Effector memory CD8-positive, alpha-beta T cell (primary cell): ENCODE results near the gene ST6GALNAC1.
A peak's percentile ranks its signal among the peaks of the same experiment; 100 is the strongest.

Source experiments
- ATAC-seq: fragments of 150-1000 bp; cut with Tn5 transposase; replicated peaks from 2 replicates; pipeline ENCODE4 v1.10.0; 2021; ENCODE audit warnings: mild to moderate bottlenecking, moderate library complexity
- DNase-seq, 3 experiments: peaks; one replicate each; pipeline ENCODE4 v3.0.0; 2021
- H3K27ac Mint-ChIP-seq, 2 donors: one replicate each; pipeline ENCODE4 v1.8.0; 2022; ENCODE audit warnings: mild to moderate bottlenecking in 2 of 2, mixed read lengths in 2 of 2, moderate library complexity in 2 of 2
- H3K27me3 Mint-ChIP-seq, 2 donors: one replicate each; pipeline ENCODE4 v1.8.0; 2022; ENCODE audit warnings: mixed read lengths in 2 of 2
- H3K36me3 Mint-ChIP-seq: one replicate; pipeline ENCODE4 v1.8.0; 2022; ENCODE audit warnings: mild to moderate bottlenecking, moderate library complexity, mixed read lengths; ENCODE audit not compliant: insufficient read depth
- H3K4me1 Mint-ChIP-seq, 2 donors: one replicate each; pipeline ENCODE4 v1.8.0; 2022; ENCODE audit warnings: low read depth in 2 of 2, mixed read lengths in 2 of 2
- H3K4me3 Mint-ChIP-seq, 2 donors: one replicate each; pipeline ENCODE4 v1.8.0; 2022; ENCODE audit warnings: mild to moderate bottlenecking in 2 of 2, mixed read lengths in 2 of 2, moderate library complexity in 2 of 2
- H3K9me3 Mint-ChIP-seq, 2 donors: one replicate each; pipeline ENCODE4 v1.8.0; 2022; ENCODE audit warnings: mixed read lengths in 2 of 2

ST6GALNAC1 gene

GRCh38 chr17:76671123-76671911 is 27.8 kb upstream of the ST6GALNAC1 start:
- H3K36me3 Mint-ChIP-seq: peaks cover 16% of the 10 kb centered on the region
- H3K4me1 Mint-ChIP-seq: peaks cover 17 to 23% of the 10 kb centered on the region in 2 donors
- ATAC-seq (peak; percentile 98), DNase-seq (peak; percentile 97 to 99 (median 98))
- H3K9me3 Mint-ChIP-seq: no peaks in the 10 kb centered on the region
- H3K27me3 Mint-ChIP-seq: peaks cover 0 to 10% of the 10 kb centered on the region in 2 donors
- H3K27ac Mint-ChIP-seq: peak overlapping the region; percentile 92 to 96
- peak overlapping the region; percentile 86 to 90 for H3K4me3 Mint-ChIP-seq

GRCh38 chr17:76670718-76671122 is 27.2 kb upstream of the ST6GALNAC1 start:
- Mint-ChIP-seq H3K4me1 (peaks cover 17 to 23% of the 10 kb centered on the region in 2 donors), H3K4me3 (peak overlapping the region; percentile 86 to 90), H3K9me3 (no peaks in the 10 kb centered on the region), H3K27me3 (peaks cover 3 to 10% of the 10 kb centered on the region in 2 donors), H3K36me3 (peaks cover 16% of the 10 kb centered on the region), H3K27ac (peak overlapping the region; percentile 92 to 96)
- DNase-seq: no peak
- ATAC-seq: no peak

DNA sequence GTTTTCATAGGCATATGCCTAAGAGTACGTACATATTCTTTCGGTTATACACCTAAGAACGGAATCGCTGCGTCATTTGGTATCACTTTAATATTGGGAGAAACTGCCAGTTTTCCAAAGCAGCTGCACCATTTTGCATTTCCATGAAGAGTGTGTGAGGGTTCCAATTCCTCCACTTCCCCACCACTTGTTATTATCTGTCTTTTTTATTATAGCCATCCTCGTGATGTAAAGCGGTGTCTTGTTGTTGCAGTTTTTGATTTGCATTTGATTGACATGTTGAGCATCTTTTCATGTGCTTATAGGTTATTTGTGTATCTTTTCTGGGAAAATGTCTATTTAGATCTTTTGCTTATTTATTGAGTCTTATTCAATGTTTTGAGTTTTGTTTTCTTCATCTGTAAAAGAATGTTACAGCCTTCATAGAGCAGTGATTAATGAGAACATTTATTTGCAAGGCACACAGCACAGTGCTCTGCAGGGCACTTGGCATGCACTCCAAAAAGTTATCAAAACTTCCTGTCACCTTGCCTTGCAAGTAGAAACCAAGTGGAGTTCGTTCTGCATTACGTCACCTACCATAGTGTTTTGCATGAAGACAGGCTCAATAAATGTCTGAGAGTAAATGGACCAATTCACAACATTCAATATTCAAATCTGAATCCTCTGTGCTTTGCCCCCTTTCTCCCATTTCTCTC is 26.6 kb upstream of the ST6GALNAC1 start:
- peak overlapping the region; percentile 92 to 96 for H3K27ac Mint-ChIP-seq
- peaks cover 16% of the 10 kb centered on the region for H3K36me3 Mint-ChIP-seq
- H3K27me3 Mint-ChIP-seq: peaks cover 5 to 10% of the 10 kb centered on the region in 2 donors
- no peak for DNase-seq
- no peak for ATAC-seq
- peaks cover 17 to 23% of the 10 kb centered on the region in 2 donors for H3K4me1 Mint-ChIP-seq
- H3K4me3 Mint-ChIP-seq: peak overlapping the region; percentile 86 to 90
- H3K9me3 Mint-ChIP-seq: no peaks in the 10 kb centered on the region

- Mint-ChIP-seq H3K4me1 (peaks cover 17 to 23% of the 10 kb centered on the region in 2 donors), H3K27ac (no peak overlapping the region), H3K27me3 (peaks cover 5 to 10% of the 10 kb centered on the region in 2 donors), H3K36me3 (peaks cover 16% of the 10 kb centered on the region), H3K4me3 (no peak overlapping the region), H3K9me3 (no peaks in the 10 kb centered on the region)
- ATAC-seq: no peak
- DNase-seq: no peak
Observed at GRCh38 chr17:76667786-76668453, 24.4 kb upstream of the ST6GALNAC1 start.

GRCh38 chr17:76667491-76667755 is 23.9 kb upstream of the ST6GALNAC1 start:
- H3K4me1 Mint-ChIP-seq: peaks cover 15 to 20% of the 10 kb centered on the region in 2 donors

GRCh38 chr17:76660656-76661042 is 17.1 kb upstream of the ST6GALNAC1 start:
- peaks cover 26 to 31% of the 10 kb centered on the region in 2 donors for H3K4me1 Mint-ChIP-seq

More at GRCh38 chr17:76667491-76667755, 23.9 kb upstream of the ST6GALNAC1 start:
- no peak overlapping the region for H3K4me3 Mint-ChIP-seq
- ATAC-seq (no peak), DNase-seq (no peak)
- peaks cover 5 to 10% of the 10 kb centered on the region in 2 donors for H3K27me3 Mint-ChIP-seq
- H3K9me3 Mint-ChIP-seq: no peaks in the 10 kb centered on the region
- no peak overlapping the region for H3K27ac Mint-ChIP-seq
- peaks cover 15% of the 10 kb centered on the region for H3K36me3 Mint-ChIP-seq

GRCh38 chr17:76659928-76660655 is 16.5 kb upstream of the ST6GALNAC1 start:
- Mint-ChIP-seq H3K4me3 (peak overlapping the region; percentile 76 to 79), H3K4me1 (peaks cover 26 to 31% of the 10 kb centered on the region in 2 donors), H3K27me3 (no peaks in the 10 kb centered on the region), H3K36me3 (peaks cover 8% of the 10 kb centered on the region), H3K9me3 (no peaks in the 10 kb centered on the region), H3K27ac (peak overlapping the region; percentile 95 to 99)
- peak; percentile 24 to 31 (median 25) for DNase-seq
- ATAC-seq: peak; percentile 94

More at GRCh38 chr17:76660656-76661042, 17.1 kb upstream of the ST6GALNAC1 start:
- no peaks in the 10 kb centered on the region for H3K9me3 Mint-ChIP-seq
- DNase-seq (no peak), ATAC-seq (no peak)
- peak overlapping the region; percentile 95 to 99 for H3K27ac Mint-ChIP-seq
- H3K36me3 Mint-ChIP-seq: peaks cover 8% of the 10 kb centered on the region
- H3K4me3 Mint-ChIP-seq: peak overlapping the region; percentile 76 to 79
- H3K27me3 Mint-ChIP-seq: peaks cover 0 to 2% of the 10 kb centered on the region in 2 donors

GRCh38 chr17:76658242-76658662 is 14.7 kb upstream of the ST6GALNAC1 start:
- Mint-ChIP-seq H3K9me3 (no peaks in the 10 kb centered on the region), H3K27me3 (no peaks in the 10 kb centered on the region), H3K4me1 (peaks cover 26 to 31% of the 10 kb centered on the region in 2 donors), H3K4me3 (peak overlapping the region; percentile 56 to 61), H3K36me3 (peaks cover 8% of the 10 kb centered on the region), H3K27ac (peak overlapping the region; percentile 95 to 99)
- ATAC-seq (peak; percentile 13), DNase-seq (no peak)

- ATAC-seq (no peak), DNase-seq (no peak)
- Mint-ChIP-seq H3K4me3 (peak overlapping the region; percentile 12 to 18), H3K36me3 (peaks cover 8% of the 10 kb centered on the region), H3K27me3 (no peaks in the 10 kb centered on the region), H3K27ac (peak overlapping the region; percentile 95 to 99), H3K4me1 (peaks cover 26 to 31% of the 10 kb centered on the region in 2 donors), H3K9me3 (no peaks in the 10 kb centered on the region)
Observed at GRCh38 chr17:76657505-76658241, 14.1 kb upstream of the ST6GALNAC1 start.

DNA sequence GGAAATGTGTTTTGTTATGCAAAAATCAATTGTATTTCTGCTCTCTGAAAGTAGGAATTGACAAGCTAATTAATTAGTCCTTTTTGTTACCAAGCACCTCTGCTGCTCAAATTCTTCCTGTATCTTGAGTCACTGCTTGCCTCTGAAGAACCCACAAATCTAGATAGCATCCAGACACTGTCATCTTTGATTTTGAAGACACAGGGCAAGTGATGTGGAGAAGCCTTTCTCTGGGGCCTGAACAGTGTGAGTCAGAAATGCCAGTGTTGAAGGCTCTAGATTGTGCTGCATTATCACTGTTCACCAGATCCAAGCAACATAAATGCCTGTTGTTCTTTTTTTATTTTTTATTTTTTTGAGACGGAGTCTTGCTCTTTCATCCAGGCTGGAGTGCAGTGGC is 10.9 kb upstream of the ST6GALNAC1 start:
- Mint-ChIP-seq H3K27me3 (peaks cover 17 to 20% of the 10 kb centered on the region in 2 donors), H3K36me3 (peaks cover 3% of the 10 kb centered on the region), H3K9me3 (no peaks in the 10 kb centered on the region), H3K4me1 (peaks cover 12 to 15% of the 10 kb centered on the region in 2 donors), H3K4me3 (no peak overlapping the region), H3K27ac (no peak overlapping the region)
- no peak for DNase-seq
- no peak for ATAC-seq

GRCh38 chr17:76650504-76650903 is 6.9 kb upstream of the ST6GALNAC1 start:
- Mint-ChIP-seq H3K27me3 (peaks cover 23 to 42% of the 10 kb centered on the region in 2 donors), H3K9me3 (peaks cover 0 to 8% of the 10 kb centered on the region in 2 donors), H3K4me3 (no peak overlapping the region), H3K36me3 (no peaks in the 10 kb centered on the region), H3K27ac (no peak overlapping the region), H3K4me1 (no peaks in the 10 kb centered on the region)
- no peak for ATAC-seq
- no peak for DNase-seq

DNA sequence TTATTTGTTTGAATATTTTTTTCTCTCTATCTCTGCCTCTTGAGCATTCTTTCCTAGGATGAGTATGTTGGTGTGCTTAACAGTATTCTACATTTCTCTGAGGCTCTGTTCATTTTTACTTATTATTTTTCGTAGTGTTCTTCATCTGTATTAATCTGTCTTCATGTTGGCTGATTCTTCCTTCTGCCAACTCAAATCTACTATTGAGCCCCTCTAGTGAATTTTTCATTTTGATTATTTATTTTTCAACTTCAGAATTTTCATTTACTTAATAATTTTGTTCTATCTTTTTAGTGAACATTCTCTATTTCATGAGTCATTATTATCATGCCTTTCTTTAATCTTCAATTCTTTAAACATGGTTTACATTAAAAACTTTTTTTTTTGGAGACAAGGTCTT is 3.2 kb upstream of the ST6GALNAC1 start:
- Mint-ChIP-seq H3K36me3 (no peaks in the 10 kb centered on the region), H3K4me1 (peaks cover 4 to 6% of the 10 kb centered on the region in 2 donors), H3K4me3 (no peak overlapping the region), H3K27me3 (peaks cover 14 to 48% of the 10 kb centered on the region in 2 donors), H3K9me3 (peaks cover 0 to 8% of the 10 kb centered on the region in 2 donors), H3K27ac (no peak overlapping the region)
- ATAC-seq (no peak), DNase-seq (no peak)
